Activated CD8-positive, alpha-beta memory T cell treated with anti-CD3 and anti-CD28 coated beads for 36 hours (primary cell): Measurements from ENCODE around the gene CALCR. TPM values are rescaled to one million over a fixed set of nuclear protein-coding genes. Genes with fewer than 3 reads are reported as not detected.
"Not testable (repeated sequence)": the region's sequence is repeated elsewhere in the genome, so short reads cannot be mapped to it uniquely, and the experiment has no call there.

ENCODE experiments used
- CTCF ChIA-PET: fragments of 350-600 bp; sonication (Branson Sonifier 250); formaldehyde crosslinking; loops from one replicate; lab custom pipeline; 2021; ENCODE audit warnings: antibody characterized with exemption; lab: Charles Lee
- POLR2A ChIA-PET: fragments of 350-600 bp; sonication (Branson Sonifier 250); formaldehyde crosslinking; loops from one replicate; lab custom pipeline; 2021; ENCODE audit warnings: antibody characterized with exemption; lab: Charles Lee
- total RNA-seq, 2 experiments: library from RNA; stranded (reverse); gene quantifications; one replicate each; pipeline ENCODE4 v1.2.3, GENCODE V29; 2021

Gene CALCR
- total RNA-seq, 2 experiments from 2014 or later = not detected

DNA sequence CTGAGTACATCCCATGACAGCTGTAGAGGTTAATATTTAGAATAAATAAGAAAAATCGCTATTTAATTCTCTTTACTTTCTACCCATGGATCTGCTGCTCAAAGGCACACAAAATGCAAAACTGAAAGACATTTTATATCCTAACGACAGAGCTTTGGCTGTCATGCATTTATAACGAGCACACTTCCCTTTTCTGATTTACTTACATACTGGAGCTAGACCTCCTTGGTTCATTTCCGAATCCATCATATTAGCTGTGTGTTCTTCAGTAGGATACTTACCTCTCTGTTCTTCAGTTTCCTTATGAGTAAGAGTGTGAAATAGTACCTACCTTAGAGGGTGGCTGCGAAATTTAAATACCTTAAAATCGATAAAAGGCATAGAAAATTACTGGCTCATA, 10.9 kb downstream of the CALCR start:
- ChIA-PET POLR2A (no interaction called here), CTCF (no interaction called here)

DNA sequence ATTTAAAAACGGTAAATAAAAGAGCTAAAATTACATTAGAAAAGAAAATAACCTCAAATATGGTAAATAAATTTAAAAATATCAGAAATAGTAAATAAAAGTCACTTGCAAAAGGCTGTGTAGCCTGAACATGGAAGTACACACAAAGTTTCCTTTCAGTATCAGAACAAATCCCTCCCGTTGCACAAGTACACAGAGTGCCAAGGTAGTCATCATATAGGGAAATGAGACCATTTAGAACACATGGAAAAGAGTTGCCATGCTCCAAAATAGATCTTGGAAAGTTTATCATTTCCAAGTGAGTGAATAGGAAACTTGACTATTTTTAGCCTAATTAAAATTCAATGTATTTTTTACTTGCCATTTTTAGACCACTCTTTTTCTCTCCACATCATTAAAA, 11.6 kb downstream of the CALCR start:
- ChIA-PET CTCF (no interaction called here), POLR2A (no interaction called here)

DNA sequence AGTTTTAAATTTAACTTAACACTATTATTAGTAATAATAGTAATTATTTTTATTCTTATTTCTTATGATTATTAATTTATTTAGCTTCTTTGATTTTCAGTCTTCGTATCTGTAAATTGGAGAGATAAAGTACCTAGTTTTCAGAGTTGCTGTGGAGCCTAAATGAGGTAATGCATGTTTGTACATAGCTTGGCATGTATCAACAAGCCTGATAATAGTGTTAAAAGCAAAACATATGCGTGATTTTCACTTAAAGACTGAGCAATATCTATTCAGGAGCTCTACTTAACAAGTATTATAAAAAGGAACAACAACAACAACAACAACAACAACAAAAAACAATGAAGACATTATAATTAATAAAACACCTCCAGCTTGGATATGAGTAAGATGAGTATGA, 12.4 kb downstream of the CALCR start:
- ChIA-PET CTCF (no interaction called here), POLR2A (no interaction called here)

DNA sequence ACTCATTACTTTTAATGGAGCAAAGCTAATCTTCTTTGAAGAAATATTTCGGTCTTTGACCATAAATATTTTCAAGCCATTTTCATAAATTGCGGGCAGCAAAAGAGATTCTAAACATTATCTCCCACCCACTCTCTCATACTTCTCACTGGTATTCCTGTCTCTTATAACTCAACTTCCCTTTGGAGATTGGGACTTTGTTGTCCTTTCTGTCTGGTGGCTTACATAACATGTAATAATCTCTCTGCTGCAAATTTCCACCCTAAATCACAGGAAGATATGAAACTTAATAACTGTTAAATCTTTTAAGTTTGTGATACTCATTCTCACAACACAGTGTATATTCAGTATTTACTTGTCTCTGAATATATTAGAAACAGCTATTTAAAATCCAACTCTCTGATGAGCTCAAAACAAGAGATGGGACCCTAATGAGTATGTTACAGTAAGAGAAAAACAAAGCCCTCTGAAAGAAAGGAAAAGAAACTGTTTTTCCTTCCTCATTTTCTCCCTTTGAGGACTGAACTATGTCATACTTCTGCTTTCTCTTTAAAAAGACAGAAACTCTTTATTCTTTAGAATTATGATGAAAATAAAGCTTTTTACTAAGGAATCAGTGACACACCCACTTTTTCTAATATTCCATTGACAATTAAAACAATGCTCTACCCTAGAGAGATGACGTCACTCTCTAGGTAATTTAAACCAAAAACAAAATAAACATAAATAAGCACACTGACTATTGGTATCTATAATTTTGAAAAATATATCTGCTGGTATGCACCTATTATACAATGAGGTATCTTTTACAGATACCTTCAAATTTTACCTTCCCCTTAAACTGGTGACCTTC, 14.7 kb downstream of the CALCR start:
- ChIA-PET POLR2A (no interaction called here), CTCF (no interaction called here)

DNA sequence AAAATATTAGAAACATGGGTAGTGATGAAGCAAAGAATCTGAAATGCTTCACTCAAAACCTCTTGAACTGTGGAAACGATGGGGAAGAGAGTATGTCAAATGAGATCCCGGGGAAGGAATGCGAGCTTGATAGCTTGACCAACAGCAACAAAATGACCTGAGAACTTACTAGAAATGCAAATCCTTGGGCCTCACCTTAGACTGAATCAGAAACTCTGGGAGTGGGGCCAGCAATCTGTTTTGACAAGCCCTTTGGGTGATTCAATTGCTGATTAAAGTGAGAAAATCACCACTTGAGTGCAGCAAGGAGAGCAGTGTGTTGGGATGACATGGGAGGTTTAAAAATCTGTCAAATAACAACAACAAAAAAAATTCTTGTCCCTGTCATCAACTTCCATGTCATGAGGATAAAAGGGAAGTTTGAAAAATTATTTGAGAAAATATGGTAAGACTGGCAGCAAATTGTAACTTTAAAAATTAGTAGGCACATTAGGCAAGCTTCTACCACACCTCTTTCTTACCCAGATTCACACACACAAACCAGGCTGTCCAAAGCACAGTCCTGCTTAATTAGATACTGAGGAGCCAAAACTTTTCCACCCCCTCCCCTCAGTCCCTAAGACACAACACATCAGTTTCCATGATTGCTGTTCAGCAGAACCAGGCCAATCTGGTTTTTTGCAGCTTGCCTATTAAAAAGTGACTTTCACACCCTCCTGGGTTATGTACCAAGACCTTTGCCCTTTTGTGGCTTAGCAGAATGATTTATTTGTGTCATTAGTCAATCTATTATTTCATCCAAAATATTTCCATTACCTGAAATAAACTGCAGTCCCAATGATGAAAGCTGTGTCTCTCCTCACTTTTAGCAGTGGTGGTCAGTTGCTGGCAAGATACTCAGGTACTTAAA, 15.6 kb downstream of the CALCR start:
- CTCF ChIA-PET = no interaction called here
- POLR2A ChIA-PET = no interaction called here

DNA sequence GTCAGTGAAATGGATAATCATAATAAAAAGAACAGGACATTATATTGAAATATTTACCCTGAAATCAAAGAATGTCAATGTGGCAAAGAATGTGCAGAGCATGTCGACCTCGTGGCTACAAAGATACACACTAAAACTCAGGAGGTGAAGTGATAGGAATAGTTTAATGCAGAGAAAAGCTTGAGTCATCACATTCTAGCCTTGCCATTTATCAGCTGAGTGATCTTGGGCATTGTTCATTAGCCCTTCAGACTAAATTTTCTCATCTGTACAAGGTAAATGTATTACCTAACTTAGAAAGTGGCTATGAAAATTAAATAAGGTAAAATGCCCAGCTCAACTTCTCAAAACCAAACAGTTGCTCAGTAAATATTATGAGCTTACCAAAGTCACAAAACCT, 22.6 kb downstream of the CALCR start:
- CTCF ChIA-PET = no interaction called here
- POLR2A ChIA-PET = no interaction called here

DNA sequence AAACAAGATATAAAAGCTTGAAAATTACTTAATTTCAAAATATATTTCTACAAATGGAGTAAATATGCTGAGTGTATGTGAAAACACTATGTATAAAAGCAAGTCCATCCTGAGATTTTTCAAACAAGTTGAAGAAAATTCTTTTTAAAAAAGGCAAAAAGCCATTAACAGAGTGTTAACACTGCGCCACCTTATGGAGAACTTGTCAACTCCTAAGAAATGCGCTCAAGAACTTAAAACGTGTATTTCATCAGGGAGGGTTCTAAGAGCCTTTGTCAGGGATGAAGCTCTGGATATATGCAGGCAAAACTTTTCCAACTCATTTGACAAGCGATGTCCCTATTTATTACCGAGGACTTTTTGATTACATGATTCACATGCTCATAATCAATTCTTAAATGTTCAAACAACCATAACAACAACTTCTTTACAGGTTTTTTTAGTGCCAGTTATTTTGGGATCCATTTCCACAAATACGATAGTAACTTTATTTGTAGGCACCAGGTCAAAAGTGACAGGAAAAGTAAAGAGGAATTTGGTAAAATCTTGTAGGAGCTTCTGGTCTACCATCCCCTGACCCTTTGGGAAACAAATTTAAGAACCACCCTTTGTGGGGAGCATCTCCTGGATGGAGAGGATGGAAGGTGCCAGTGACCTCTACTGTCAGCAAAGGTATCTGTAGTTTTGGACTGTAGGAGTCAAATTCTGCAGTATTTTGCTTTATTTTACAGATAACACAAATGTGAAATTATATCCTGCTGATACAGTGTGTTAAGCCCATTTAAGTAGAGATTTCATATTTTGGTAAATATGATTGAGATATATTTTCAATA, 23.2 kb downstream of the CALCR start:
- ChIA-PET CTCF (interaction anchor here (1.0 to 1.2 kb wide), 2 partner anchors 101 to 320 kb away, joined by 3 to 4 read pairs; partner anchors contain the start of gene VPS50), POLR2A (no interaction called here)

DNA sequence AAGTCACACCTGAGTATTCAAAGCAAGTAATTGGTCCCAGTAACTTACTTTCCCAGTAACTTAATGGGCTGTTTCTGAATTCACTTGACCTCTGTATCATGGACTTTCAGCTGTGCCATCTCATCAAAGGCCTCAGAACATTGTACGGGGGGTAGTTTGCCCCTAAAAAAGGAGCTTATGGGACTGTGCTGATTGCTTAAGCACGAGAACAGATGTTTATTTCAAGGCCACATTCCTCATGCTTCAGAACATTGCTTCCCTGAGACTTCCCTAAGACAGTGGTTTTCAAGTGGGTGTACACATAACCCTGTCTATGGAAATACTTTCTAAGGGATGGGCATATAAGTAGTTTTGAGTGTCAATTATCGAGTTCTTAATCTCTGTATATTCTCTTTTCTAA, 26.8 kb downstream of the CALCR start:
- ChIA-PET POLR2A (no interaction called here), CTCF (no interaction called here)

DNA sequence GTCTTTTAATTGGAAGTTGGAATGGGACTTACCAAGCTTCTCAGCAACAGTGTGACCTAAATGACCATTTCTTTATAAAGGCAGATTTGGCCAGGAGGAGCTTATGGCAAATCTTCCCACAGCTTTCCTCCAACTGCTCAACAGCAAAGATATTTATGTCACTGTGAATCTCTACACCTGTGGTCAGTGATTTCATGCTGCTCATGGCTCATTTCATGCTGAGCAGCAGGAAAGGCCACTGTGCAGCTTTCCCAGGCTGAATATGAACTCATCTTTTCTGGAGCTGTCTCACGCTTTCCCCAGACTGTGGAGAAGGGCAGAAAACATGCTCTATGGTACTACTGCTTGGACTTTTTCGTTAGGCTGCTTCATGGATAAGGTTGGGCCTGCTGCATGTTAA, 29.8 kb downstream of the CALCR start:
- POLR2A ChIA-PET = no interaction called here

DNA sequence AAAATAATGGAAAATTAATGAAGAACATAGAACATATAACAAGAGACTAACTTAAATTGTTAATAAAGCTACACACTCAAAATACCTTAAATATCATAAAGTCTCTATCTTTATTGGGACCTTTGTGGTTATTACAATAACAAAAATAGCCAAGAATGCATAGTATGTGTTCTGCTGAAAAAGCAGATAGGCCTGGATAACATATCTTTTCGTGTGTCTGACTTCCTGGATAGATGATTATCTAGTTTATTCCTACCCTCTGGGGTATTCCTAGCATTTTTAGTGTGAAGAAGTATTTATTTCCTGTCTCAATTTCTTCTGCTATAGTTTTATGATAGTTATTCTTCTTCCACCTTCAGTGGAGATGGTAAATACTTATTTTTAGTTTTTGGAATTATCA, 36.5 kb downstream of the CALCR start:
- ChIA-PET POLR2A (no interaction called here), CTCF (no interaction called here)

More for the DNA sequence above, 29.8 kb downstream of the CALCR start:
- CTCF ChIA-PET = no interaction called here

DNA sequence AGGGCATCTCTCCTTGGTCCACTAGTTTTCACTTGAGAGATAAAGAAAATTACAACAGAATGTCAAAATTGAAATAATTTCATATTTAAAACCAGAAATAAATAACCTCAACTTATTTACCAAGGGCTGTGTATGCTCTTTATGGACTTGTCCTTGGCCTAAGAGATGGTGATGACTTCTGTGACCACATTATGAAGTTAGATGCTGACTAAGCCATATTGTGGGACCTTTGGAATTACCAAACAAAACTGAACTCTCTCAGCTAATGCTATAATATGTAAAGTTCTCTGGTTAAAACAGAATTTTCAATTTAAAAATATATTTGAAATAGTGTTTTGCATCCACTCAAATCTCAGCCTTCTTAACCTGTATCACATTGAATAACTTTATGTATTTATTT, 38.9 kb downstream of the CALCR start:
- POLR2A ChIA-PET = no interaction called here
- CTCF ChIA-PET = no interaction called here

DNA sequence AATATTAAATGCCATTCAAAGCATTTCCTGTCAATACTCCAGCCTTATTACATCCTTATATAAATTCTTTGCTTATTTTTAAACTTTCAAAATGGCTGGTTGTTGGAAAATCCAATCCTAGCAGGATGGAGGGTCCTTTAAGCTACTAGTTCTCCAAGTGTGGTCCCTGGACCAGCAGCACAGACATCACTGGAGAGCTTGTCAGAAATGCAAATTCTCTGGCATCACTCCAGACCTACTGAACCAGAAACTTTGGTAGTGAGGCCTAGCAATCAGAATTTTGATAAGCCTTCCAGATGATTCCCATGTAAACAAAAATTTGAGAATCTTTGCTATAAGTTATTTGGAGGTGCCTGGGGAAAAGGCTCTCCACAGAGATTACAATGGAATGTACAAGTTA, 43.8 kb downstream of the CALCR start:
- ChIA-PET POLR2A (no interaction called here), CTCF (no interaction called here)

DNA sequence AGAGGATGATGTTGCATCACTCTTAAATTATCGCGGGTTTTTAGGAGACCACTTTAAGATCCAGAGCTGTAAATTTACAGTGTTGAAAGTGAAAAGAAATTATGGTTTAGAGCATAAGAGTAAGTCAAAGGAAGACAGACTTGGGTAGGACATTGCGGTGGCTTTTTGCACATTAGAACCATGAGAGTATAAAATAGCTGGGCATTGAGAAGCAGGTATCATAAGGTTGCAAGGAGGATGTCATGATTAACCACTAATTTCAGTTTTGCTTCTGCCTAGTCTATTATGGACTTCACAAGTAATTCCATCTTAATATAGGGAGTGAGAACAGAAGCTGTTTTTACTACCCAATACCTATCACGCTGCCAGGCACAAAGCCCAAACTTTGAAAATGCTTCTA, 57.7 kb downstream of the CALCR start:
- CTCF ChIA-PET = no interaction called here
- POLR2A ChIA-PET = no interaction called here

DNA sequence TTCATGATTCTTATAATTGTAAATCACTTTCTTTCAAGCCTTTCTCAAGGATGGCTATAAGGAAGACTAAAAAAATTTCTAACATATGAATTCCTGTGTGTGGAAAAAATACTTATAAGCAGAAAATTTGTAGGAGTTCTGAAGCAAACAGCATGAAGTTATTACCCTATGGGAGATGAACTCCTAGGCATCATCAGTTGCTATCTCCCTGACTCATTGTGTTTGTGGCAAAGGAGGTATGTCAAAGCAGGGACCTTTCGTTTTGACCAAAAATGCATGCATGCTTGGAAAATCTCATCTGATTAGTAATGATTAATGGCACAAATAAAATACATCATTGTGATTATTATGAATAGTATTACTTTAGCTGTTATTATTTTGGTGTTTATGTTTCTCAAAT, 59.4 kb downstream of the CALCR start:
- ChIA-PET CTCF (no interaction called here), POLR2A (no interaction called here)

DNA sequence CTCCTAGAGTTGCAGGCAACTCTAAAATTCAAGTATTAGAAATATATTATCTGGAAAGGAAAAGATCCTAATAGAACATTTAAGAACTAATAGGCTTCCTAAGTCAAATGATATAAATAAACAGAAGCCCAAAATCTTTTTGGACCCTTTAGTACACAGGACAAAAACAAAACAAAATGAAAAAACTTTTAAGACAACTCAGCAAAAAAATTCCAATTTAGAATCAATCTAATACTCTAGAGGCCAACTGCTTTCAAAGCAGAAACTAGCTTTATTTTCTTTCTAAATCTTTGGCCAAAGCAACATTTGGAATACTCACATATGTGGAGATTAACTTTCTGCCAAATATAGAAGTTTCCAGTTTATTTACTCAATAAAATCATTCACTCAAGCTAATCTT, 65.2 kb downstream of the CALCR start:
- ChIA-PET POLR2A (no interaction called here), CTCF (no interaction called here)

DNA sequence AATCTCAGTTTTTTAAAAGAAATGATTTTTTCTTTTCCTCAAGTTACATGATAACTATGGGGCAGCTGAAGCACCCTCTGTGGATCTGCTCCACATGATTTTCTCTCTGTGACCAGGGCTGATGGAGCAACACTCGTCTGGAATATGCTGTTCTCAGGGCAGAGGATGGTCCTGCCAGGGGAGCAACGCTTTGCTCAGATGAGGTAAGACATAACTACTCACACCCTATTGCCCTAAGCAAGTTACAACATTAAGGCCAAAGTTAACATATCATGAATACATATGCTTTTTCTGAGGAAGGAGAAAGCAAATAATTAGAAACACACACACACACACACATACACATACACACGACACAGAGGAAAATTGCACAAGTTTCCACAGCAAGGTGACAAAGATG, 71.4 kb downstream of the CALCR start:
- ChIA-PET CTCF (no interaction called here), POLR2A (no interaction called here)

DNA sequence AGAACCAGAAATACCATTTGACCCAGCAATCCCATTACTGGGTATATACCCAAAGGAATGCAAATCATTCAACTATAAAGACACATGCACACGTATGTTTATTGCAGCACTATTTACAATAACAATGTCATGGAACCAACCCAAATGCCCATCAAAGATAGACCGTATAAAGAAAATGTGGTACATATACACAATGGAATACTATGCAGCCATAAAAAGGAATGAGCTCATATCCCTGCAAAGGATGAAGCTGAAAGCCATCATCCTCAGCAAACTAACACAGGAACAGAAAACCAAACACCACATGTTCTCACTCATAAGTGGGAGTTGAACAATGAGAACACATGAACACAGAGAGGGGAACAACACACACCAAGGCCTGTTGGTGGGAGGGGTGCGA, 82.7 kb downstream of the CALCR start:
- CTCF ChIA-PET, POLR2A ChIA-PET: not testable (repeated sequence)

DNA sequence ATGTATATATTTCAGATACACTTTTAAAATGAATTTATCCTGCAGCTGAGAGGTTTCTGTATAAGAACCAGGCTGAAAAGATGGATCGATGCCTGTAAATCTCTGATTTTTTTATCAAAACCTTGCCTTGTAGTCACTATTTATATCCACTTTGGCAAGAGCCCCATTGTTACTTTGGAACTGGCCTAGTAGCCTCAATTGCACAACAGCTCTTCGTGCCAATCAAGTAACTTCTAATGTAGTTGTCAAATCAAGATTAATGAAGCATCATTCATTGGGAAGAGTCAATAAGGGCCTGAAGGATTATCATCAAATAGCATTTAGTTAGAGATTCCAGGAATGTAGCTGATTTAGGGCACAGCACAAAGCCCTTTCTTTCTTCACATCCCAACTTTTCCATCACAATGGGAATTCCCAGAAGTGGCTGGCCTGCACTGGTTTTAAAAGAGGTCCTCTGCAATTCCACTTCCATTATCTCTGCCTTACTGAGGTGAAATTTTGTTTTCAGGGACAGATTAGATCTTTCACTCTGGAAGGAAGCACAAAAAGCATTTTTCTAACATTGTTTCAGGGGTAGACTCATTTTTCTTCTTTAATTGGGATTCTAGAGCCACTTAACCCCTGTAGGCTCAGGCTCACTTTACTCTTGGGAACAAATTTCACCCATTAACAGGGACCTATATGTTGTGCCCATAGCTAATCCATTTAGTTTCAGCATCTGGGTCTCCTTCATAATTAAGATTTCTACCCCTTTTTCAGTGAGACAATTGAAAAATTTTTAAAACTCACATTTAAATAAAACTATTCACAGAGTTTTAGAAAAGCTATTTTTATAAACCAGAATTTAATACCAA, 97.8 kb downstream of the CALCR start:
- CTCF ChIA-PET = no interaction called here
- POLR2A ChIA-PET = no interaction called here

DNA sequence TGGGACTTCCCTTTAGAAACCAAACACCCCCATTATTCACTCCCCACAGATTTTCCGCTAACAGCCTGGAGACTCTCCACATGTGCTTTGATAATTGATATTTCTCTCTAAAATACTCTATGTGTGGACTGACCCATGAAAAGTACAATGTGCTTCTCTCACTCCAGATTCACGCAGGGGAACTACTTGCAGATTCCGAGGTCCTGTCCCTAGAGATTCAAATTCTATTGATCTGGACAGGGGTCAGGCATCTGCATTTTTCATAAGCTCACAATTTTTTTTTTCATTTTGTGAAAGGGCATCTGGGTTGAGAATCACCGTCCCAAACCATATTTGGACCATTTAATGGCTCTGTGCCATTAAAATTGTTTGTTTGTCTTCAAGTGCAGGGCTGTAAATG, 98.7 kb downstream of the CALCR start:
- ChIA-PET CTCF (no interaction called here), POLR2A (no interaction called here)
